Endothelial cell of hepatic sinusoid (primary cell): ENCODE results near the gene C9orf40.

Experiments used
- in situ Hi-C: cut with HindIII; loops from 2 replicates; pipeline ENCODE4 v1.10.0; 2017; ENCODE audit warnings: low sequenced_read_pairs

Gene C9orf40, protein sequence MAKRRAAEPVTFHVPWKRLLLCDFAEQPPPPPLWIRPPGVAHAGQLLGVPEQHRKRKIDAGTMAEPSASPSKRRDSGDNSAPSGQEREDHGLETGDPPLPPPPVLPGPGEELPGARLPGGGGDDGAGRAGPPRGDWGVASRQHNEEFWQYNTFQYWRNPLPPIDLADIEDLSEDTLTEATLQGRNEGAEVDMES

GRCh38 chr9:74952201-74953151, at the start of gene C9orf40:
Gene C9orf40 (minus strand): TSS chr9:74952912. CDS start chr9:74952611, 301 bp downstream.
- in situ Hi-C loops = no loop called here

DNA sequence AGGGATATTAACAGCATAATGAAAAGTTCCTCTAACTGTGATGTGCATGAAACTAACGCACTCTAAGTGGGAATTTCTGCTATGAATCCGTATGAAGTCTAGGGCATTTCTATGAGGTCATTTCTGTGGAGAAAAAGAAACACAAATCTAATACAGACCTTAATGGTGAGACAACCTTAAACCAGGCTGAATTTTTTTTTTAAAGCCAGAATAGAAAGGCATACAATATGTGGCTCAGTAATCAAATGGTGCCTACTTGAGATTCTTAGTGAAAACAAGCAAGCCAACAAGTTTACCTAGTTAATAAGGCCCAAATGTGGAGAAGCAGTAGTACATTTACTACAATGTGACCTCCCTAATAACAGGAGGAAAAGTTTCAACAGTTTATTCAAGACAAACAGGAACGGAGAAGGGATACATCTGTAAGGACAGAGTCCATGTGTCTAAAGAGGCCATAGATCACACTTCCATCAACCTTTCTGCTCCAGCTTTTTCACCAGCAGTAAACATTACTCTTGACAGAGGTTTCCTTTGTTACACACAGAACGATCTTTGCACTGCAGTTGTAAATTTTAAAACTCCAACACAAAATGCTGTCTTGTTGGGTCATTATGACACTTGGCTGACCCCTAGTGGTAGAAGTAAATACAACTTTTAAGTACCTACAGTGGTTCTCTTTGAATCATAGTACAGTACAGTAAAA, 49.2 kb upstream of the C9orf40 start:
- in situ Hi-C loops = no loop called here

DNA sequence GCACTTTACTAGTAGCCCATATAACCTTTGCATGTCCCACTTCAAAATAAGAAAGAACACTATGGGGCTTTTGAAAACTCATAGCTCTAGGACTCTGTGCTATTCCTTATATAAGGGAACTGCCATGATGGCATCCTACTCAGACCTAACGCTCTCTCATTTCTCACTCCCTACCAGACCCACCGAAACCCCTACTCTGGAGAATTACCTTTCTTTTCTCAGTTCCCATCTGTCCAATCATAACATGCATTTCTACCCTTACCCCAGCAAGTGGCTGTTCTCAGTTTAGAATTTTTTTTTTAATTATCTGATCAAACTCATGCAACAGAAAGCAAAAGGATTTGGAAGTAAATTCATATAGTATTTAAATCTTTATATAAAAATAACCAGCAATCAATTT, 48.1 kb upstream of the C9orf40 start:
- in situ Hi-C loops = no loop called here

DNA sequence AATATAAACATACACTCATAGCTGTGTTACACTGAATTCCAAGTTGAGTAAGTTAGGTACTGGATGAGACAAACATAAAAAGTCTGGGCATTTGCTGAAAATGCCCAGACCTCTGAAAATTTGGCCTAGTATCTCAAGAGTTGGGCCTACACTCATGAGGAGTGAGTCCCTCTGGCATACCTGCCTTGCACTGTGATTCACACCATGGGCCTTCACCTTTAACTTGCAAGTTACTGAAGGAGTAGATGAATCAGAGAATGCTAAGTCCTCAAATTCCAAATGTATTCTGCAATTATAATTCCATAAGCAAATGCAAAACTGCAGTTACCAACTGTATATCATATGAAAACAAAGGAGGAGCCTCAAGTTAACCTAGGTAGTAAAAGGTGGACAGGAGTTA, 32.3 kb upstream of the C9orf40 start:
- in situ Hi-C loops = no loop called here

GRCh38 chr9:74983709-74984108, 31.0 kb upstream of the C9orf40 start:
- in situ Hi-C loops = no loop called here

DNA sequence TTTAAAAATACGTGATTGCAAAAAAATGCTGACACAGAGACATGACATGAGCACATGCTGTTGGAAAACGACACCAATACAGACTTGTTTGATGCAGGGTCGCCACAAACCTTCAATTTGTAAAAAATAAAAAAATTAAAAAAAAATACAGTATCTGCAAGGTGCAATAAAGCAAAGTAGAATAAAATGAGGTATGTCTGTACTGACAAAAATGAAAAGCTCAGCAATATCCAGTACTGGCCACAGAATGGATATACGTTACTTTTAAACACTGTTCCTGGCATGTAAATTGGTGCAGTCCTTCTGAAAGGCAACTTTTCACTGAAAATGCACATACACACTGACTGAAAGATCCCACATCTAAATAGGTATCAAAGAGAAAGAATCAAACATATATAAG, 27.1 kb upstream of the C9orf40 start:
- in situ Hi-C loops = loop anchor here (5.0 kb wide), 1 partner anchor 93 kb away; the partner anchor contains the start of gene TRPM6

GRCh38 chr9:74977287-74977686, 24.6 kb upstream of the C9orf40 start:
- in situ Hi-C loops = loop anchor here (5.0 kb wide), 1 partner anchor 90 kb away; the partner anchor contains the start of gene TRPM6

- in situ Hi-C loops = loop anchor here (5.0 kb wide), 1 partner anchor 88 kb away; the partner anchor contains the start of gene TRPM6
These were observed 22.8 kb upstream of the C9orf40 start for GRCh38 chr9:74975538-74975937.

DNA sequence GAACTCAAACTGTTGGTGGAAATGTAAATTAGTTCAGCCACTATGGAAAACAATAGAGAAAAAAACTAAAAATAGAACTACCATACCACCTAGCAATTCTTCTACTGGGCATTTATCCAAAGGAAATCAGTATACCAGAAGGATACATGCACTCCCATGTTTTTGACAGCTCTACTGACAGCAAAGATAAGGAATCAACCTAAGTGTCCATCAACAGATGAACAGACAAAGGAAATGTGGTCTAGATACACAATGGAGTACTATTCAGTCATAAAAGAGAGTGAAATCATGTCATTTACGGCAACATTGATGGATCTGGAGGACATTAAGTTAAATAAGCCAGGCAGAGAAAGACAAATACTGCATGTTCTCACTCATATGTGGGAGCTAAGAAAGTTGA, 21.8 kb upstream of the C9orf40 start:
- in situ Hi-C loops = no loop called here

DNA sequence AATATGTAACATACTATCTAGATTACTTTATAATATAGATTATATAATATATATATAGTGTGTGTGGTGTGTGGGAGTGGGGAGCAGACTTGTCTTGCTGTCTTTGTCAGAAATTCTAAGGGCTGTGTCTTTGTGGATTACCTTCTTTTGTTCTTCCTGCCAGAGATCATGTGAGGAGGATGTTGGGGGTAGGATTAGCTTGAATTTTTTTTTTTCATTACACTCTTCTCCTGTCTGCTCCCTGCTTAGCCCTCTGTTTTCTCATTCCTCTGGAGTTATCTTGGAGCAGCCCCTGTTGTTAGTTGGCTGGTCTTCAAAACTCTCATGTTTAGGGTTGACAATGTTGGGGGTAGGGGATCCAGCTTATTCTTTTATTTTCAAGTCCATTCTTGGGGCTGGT, 21.0 kb upstream of the C9orf40 start:
- in situ Hi-C loops = no loop called here

DNA sequence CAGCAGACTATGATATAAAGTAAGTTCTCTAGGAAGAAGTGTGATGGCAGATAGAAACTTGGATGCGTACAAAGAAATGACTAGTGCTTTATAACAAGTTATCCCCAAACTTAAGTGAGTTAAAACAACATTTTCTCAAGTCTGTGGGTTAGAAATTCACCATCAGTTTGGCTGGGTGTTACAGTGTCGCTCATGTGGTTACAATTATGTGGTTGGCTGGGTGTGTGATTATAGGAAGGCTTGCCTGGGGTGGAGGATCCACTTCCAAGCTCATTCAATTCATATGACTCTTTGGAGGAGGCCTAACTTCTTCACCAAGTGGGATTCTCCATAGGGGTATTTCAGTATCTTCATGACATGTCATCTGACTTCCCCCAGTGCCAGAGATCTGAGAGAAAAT, 10.3 kb upstream of the C9orf40 start:
- in situ Hi-C loops = no loop called here

GRCh38 chr9:74961496-74961895, 8.8 kb upstream of the C9orf40 start:
- in situ Hi-C loops = no loop called here

- in situ Hi-C loops = no loop called here
These were observed 7.8 kb upstream of the C9orf40 start for GRCh38 chr9:74960561-74960960.

GRCh38 chr9:74958587-74958986, 5.9 kb upstream of the C9orf40 start:
- in situ Hi-C loops = no loop called here

DNA sequence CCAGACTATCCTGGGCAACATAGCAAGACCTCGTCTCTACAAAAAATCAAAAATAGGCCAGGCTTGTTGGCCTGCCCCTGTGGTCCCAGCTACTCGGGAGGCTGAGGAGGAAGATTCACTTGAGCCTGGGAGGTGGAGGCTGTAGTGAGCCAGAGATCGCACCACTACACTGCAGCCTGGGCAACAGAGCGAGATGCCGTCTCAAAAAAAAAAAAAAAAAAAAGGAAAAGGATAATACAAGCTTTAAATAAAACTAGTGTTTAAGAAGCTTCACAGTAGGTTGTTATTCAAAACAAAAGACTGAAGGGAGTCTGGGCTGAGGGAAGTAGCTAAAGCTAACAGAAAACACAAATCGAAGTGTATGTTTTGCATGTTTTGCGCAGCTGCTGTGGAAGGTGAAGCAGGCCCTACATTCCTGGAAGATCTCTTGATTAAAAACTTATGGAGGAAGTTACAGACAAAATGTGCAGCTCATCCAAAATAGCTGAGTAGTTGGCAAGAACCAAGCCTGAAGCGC, 581 bp upstream of the C9orf40 start:
- in situ Hi-C loops = no loop called here

- in situ Hi-C loops = no loop called here
These were observed 974 bp downstream of the C9orf40 start for GRCh38 chr9:74951725-74952151.

- in situ Hi-C loops = no loop called here
These were observed 1.5 kb downstream of the C9orf40 start for GRCh38 chr9:74951107-74951720.

DNA sequence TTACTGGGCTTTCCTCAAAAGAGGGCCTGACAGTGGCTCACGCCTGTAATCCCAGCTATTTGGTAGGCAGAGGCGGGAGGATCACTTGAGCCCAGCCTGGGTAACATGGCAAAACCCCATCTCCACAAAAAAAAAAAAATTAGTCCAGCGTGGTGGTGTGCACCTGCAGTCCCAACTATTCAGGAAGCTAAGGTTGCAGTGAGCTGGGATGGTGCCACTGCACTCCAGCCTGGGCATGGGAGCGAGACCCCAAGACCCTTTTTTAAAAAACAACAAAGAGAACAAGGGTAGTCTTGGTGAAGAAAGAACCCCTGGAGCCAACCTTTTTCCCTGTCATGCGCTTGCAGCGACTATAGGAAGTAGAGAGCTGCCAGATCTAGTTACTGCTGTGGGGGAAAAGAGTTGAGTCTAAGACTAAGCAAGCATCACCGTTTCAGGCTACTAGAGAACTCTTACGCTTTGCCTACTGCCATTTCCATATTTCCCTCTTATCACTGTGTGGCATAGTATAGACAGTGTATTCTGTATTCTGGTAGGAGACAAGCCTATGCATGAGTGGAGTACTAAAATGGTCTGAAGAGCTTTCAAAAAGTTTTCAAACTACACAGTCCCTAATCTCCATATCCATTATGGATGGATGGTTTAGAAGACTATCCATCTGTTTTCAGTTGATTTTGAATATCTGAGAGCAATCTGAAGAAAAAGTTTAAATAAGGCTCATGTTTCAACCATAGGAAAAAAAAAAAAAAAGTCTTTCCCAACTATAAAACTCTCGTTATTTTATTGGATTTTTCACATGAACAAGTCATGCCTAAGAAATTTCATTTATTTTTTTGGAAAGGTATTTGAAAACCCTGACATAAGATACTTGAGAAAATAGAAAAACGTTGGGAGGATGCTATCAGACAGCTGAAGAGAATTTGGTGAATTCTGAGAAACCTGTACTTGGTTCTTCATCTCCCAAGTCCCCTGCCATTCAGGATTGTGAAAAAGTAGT, 2.6 kb downstream of the C9orf40 start:
- in situ Hi-C loops = no loop called here

- in situ Hi-C loops = no loop called here
These were observed 3.8 kb downstream of the C9orf40 start for GRCh38 chr9:74948937-74949336.
